DMS 273 (cell line): Measurements from ENCODE around the gene ST8SIA6.
"Not testable (repeated sequence)": the region's sequence is repeated elsewhere in the genome, so short reads cannot be mapped to it uniquely, and the experiment has no call there.

Experiments
- DNase-seq: peaks from one replicate; lab custom pipeline; 2025; ENCODE audit not compliant: unreplicated experiment; lab: John Stamatoyannopoulos, UW

The ST8SIA6 gene

DNA sequence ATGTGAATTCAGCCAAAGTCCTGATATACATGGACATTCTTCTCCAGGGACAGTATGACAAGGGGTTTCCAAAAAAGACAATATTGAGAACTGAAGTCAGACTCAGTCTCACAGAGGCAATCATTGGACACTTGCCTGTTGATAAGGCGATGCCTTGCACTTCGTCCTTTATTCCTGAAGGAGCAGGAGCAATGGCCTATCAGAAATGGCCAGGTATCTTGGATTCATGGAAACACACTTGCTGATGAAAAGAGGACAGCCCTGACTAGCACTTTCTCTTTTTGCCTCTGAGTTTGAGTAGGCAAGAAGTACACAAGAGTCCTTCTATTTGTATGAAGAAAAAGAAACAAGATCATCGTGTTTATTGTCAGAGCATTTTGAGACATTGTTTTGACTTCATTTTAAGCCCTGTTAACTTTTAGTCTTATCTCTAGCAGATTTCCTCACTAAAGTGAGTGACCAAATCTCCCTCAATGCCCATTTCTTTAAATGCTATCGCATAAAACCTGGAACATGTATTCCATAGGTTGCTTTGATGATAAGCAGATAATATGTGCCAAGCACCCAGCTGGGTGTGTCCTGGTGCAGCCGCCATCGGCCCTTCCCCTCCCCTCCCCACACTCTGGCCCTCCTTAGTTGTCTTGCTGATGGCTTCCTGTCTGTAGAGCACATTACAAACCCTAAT, 26.6 kb downstream of the ST8SIA6 start:
- DNase-seq, result no peak

- no peak for DNase-seq
Observed at GRCh38 chr10:17427201-17427600, 27.2 kb downstream of the ST8SIA6 start.

GRCh38 chr10:17426263-17426750, 28.1 kb downstream of the ST8SIA6 start:
- no peak for DNase-seq

- no peak for DNase-seq
Observed at GRCh38 chr10:17425584-17426262, 28.7 kb downstream of the ST8SIA6 start.

DNA sequence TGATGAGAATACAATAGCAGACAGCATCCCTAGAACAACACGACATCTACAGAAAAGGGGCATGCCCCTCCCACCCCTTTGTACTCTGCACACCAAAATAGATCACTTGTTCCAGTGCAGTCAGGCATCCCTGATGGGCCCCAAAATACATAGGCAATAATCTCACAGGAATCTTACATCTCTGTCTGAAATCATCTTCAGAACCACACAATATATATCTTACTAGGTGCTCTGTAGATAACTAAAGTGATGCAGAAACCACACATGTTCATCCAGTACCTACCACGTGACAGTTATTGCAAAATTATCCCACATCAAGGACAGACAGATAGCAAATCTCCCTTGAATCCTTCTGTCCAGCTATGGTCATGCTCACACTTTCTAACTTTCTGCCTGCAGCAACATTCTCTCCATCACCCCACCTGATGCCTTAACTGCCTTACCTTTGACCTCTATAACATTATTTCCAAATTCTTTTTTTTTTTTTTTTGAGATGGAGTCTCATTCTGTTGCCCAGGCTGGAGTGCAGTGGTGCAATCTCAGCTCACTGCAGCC, 30.7 kb downstream of the ST8SIA6 start:
- no peak for DNase-seq

- DNase-seq, result no peak
Observed at GRCh38 chr10:17422931-17423330, 31.5 kb downstream of the ST8SIA6 start.

DNA sequence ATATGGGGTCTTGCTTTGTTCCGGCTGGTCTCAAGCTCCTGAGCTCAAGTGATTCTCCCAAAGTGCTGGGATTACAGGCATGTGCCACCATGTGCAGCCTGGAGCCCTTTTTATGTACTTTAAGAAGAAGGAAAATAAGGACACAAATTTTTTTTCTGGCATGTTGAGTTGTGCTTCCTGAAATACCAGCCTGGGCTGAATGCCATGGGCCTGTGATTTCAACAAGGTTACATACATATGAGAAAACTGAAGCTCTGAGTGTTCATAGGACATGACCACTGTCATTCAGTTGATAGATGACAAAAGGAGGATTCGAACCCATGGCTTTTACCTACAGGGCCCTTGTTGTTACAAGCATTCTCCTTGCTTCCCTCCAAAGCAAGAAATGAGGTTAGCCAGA, 36.1 kb downstream of the ST8SIA6 start:
- DNase-seq, result no peak

- DNase-seq, result no peak
Observed at GRCh38 chr10:17416442-17417211, 37.8 kb downstream of the ST8SIA6 start.

DNA sequence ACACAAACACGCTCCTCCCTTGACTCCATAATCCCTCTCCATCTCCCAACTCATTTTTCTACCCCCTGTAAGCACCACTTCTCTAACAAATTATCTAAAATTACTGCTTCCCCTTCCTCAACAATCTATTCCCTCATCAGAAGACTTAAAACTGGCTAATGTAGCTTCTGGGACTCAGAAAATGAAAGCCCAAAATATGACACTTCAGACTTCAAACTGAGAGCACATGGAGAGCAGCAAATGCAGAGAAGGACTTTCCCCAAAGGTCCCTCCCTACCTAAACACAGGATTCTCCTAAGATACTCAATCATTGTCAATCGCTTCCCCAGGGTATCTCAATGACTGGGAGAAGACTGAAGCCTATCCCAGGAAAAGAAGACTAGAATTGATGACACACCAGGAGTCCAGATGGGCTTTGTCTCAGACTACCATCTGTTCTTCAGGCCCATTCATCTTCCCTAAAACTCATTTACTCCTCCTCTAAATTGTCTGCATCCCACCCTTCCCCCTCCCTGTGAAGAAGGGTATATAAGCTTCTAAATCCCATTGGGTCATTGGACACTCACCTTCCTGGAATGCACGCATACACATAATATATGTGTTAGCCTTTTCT, 39.2 kb downstream of the ST8SIA6 start:
- DNase-seq, result no peak

- DNase-seq, result no peak
Observed at GRCh38 chr10:17414484-17414883, 39.9 kb downstream of the ST8SIA6 start.

- no peak for DNase-seq
Observed at GRCh38 chr10:17413876-17414275, 40.5 kb downstream of the ST8SIA6 start.

GRCh38 chr10:17412323-17412722, 42.1 kb downstream of the ST8SIA6 start:
- no peak for DNase-seq

- no peak for DNase-seq
Observed at GRCh38 chr10:17410907-17411306, 43.5 kb downstream of the ST8SIA6 start.

- DNase-seq, result peak; percentile 9
Observed at GRCh38 chr10:17409170-17409733, 45.1 kb downstream of the ST8SIA6 start.

DNA sequence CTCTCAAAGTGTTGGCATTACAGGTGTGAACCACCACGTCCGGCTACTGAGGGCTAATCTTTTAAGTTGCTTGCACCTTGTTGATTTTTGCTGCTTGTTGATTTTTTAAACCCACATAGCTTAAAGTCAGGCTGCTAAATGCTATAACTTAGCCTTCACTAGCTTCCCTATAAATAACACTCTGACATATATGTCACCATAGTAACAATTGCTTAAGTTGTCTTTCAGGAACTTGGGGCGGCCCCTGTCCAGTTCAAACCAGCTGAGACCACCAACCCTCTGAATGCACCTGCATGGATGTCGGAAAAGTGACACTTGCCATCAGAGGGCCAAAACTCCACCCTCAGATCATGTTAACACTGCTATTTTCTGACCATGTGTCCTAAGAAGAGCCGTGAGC, 47.3 kb downstream of the ST8SIA6 start:
- no peak for DNase-seq

GRCh38 chr10:17406036-17406834, 48.2 kb downstream of the ST8SIA6 start:
- no peak for DNase-seq

DNA sequence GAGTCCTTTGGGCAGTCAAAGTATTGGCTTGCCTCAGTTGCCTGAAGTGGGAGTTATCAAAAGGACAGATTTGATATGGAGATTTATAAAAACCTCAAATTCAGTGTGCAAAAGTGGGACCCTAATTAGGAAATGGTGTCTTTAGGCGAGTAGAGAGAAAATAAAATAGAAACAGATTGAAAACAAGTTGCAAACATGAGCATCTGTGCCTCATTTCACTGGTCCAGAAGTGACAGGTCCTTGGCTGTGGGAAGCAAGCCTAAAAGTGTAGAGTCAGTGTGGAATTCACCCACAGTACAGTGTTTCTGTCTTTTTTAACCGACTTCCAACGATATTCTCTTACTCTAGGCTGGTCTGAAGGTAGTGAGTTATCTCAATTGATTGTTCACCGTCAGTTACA, 51.2 kb downstream of the ST8SIA6 start:
- DNase-seq, result no peak

- DNase-seq, result not testable (repeated sequence)
Observed at GRCh38 chr10:17402040-17402439, 52.4 kb downstream of the ST8SIA6 start.

DNA sequence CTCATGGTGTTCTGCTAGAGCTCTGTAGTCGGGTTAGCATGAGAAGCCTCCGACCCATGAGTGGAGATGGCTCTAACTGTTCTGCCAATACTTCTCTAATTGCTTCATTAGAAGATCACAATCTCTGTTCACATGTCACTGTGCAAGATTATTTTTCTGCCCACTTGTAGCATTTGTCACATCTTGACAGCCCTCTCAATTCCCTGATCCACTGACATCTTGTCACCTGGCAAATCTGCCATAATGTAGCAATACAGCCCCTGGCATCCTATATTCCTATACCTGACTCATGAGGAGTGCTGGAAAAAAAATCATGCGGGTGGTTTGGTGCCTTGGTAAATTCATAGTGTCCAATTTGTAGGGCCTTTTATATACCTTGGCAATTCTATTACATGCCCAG, 58.4 kb downstream of the ST8SIA6 start:
- no peak for DNase-seq

DNA sequence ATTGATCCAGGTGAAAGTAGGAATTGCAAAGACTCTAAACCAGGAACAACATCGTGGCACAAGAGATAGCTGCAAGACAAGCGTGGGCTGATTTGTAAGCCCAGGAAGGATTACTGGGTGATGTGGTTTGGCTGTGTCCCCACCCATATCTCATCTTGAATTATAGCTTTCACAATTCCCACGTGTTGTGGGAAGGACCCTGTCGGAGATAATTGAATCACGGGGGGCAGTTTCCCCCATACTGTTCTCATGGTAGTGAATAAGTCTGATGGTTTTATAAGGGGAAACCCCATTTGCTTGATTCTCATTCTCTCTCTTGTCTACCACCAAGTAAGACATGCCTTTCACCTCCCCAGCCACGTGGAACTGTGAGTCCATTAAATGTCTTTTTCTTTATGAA, 59.5 kb downstream of the ST8SIA6 start:
- DNase-seq, result no peak
